Body of pancreas (tissue), 4 donors: Measurements from ENCODE around the gene ADGRB3.

Source experiments
- CTCF ChIP-seq, 7 experiments: fragments of 450-650 bp in 4 of 7; fragments of 200-600 bp in 3 of 7; sonication (generic) in 3 of 7; IDR thresholded peaks; one replicate each; pipeline ENCODE4 v1.5.1; 2016 to 2019; ENCODE audit warnings: antibody characterized with exemption in 7 of 7
- POLR2A ChIP-seq, 3 donors: fragments of 450-650 bp; IDR thresholded peaks; one replicate each; pipeline ENCODE4 v1.6.1; 2016; ENCODE audit warnings: antibody characterized with exemption in 3 of 3, mild to moderate bottlenecking in 2 of 3

- TF ChIP-seq CTCF (IDR thresholded peaks at IDR 0.05) = no peak
- TF ChIP-seq POLR2A (IDR thresholded peaks at IDR 0.05) = no peak
These were observed 280.5 kb downstream of the ADGRB3 start for GRCh38 chr6:68915586-68915985.
